NB4 (cell line): ENCODE measurements around the gene NTM.

Experiments used
- CTCF ChIP-seq: IDR thresholded peaks from one replicate; pipeline ENCODE4 v1.5.1; 2012; ENCODE audit warnings: low read depth, low read length
- POLR2A ChIP-seq: IDR thresholded peaks from 2 replicates; pipeline ENCODE4 v1.6.1; 2011; ENCODE audit warnings: mild to moderate bottlenecking; ENCODE audit not compliant: insufficient read length; ENCODE audit errors: extremely low read depth

- no peak for TF ChIP-seq CTCF
- TF ChIP-seq POLR2A = no peak
Measured at GRCh38 chr11:131893988-131894387, 523.6 kb downstream of the NTM start.
